Activated naive CD8-positive, alpha-beta T cell treated with anti-CD3 and anti-CD28 coated beads for 36 hours (primary cell): Measurements from ENCODE around the gene RGS3. TPM values are rescaled to one million over a fixed set of nuclear protein-coding genes. Genes with fewer than 3 reads are reported as not detected.

Source experiments
- DNase-seq: peaks from one replicate; pipeline ENCODE4 v3.0.0; 2021
- H3K27ac Mint-ChIP-seq: one replicate; pipeline ENCODE4 v1.8.0; 2022; ENCODE audit warnings: mild to moderate bottlenecking, moderate library complexity, mixed read lengths
- H3K27me3 Mint-ChIP-seq: one replicate; pipeline ENCODE4 v1.8.0; 2022; ENCODE audit warnings: mild to moderate bottlenecking, mixed read lengths
- H3K36me3 Mint-ChIP-seq: one replicate; pipeline ENCODE4 v1.8.0; 2021; ENCODE audit warnings: mild to moderate bottlenecking, mixed read lengths
- H3K4me1 Mint-ChIP-seq: one replicate; pipeline ENCODE4 v1.8.0; 2021; ENCODE audit warnings: mixed read lengths
- H3K4me3 Mint-ChIP-seq: one replicate; pipeline ENCODE4 v1.8.0; 2022; ENCODE audit warnings: mild to moderate bottlenecking, moderate library complexity, mixed read lengths
- H3K9me3 Mint-ChIP-seq: one replicate; pipeline ENCODE4 v1.8.0; 2022; ENCODE audit warnings: mixed read lengths
- total RNA-seq, 2 experiments: library from RNA; stranded (reverse); gene quantifications; one replicate each; pipeline ENCODE4 v1.2.3, GENCODE V29; 2021

Gene RGS3
- total RNA-seq, 2 experiments from 2014 or later: 61.7 to 65.0 TPM

DNA sequence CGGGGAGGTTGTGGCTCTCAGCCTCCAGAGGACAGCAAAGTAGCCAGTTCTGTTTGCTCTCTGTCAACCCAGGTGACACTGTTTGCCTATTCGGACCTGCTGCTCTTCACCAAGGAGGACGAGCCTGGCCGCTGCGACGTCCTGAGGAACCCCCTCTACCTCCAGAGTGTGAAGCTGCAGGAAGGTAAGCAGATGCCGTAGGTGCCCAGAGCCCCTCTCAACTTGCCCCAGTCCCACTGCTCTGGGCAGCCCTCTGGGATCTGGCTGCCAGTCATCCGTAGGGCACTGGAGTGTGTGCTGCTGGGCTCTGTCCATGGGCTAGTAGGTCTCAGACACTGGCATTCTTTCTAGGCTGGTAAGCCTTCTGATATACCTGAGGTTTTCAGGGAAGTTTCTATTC is 59.3 kb downstream of the RGS3 start:
- peak overlapping the region; percentile 71 for H3K4me3 Mint-ChIP-seq
- DNase-seq: no peak
- H3K4me1 Mint-ChIP-seq: peaks cover 85% of the 10 kb centered on the region
- no peaks in the 10 kb centered on the region for H3K9me3 Mint-ChIP-seq
- peaks cover 88% of the 10 kb centered on the region for H3K36me3 Mint-ChIP-seq
- no peaks in the 10 kb centered on the region for H3K27me3 Mint-ChIP-seq
- peak overlapping the region; percentile 82 for H3K27ac Mint-ChIP-seq

DNA sequence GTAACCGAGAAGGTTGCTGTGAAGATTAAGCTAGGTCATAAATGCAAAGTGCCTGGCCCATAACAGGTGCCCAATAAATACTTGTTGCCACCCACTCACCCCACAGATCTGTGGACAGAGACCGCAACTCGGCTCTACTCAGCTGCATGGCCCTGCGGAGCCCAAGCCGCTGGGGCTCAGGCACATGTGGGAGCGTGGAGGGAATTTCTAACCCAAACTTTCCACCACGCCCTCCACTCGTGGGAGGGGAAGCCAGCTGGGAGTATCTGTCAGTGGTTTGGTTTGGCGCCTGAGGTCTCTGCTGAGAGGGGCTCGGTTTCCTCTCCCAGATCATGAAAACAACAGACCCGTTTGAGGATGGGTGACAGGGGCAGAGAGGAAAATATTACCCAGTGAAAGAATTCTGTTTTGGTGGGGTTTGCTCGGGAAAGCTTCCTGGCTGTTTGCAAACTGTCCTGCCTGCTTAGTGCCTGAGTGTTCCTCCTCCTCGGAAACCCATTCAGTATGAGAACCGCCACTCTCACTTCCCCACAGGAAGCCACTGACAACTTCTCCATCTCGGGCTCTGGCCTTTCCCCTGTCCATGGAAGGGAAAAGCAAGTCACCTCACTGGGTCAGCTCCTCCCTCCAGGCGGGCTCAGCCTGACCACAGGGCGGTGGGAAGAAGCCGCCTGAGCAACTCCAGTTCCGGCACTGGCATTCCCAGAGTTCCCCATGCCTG is 60.1 kb downstream of the RGS3 start:
- Mint-ChIP-seq H3K9me3 (no peaks in the 10 kb centered on the region), H3K27me3 (no peaks in the 10 kb centered on the region), H3K36me3 (peaks cover 83% of the 10 kb centered on the region), H3K27ac (peak overlapping the region; percentile 82), H3K4me1 (peaks cover 85% of the 10 kb centered on the region), H3K4me3 (peak overlapping the region; percentile 71)
- peak; percentile 88 for DNase-seq

DNA sequence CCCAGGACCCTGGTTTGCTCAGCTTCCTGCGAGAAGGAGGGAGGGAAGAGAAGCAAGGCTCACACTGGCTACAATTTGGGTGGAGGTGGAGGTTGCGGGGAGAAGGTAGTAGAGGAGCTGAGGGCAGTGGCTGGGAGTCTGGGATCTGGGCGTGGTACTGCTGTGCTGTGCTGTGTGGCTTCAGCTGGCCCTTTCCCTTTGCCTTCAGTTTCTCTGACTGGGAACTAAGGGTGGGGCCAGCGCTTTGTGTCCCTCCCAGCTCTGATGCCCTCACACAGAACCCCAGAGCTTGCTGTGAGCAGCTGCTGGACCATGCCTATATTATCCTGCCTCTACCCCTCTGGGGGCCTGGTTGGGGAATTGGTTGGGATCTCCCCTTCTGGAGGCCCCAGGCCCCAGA is 60.9 kb downstream of the RGS3 start:
- H3K27ac Mint-ChIP-seq: peak overlapping the region; percentile 82
- no peak for DNase-seq
- peaks cover 83% of the 10 kb centered on the region for H3K4me1 Mint-ChIP-seq
- H3K4me3 Mint-ChIP-seq: peak overlapping the region; percentile 71
- H3K27me3 Mint-ChIP-seq: no peaks in the 10 kb centered on the region
- no peaks in the 10 kb centered on the region for H3K9me3 Mint-ChIP-seq
- H3K36me3 Mint-ChIP-seq: peaks cover 79% of the 10 kb centered on the region

DNA sequence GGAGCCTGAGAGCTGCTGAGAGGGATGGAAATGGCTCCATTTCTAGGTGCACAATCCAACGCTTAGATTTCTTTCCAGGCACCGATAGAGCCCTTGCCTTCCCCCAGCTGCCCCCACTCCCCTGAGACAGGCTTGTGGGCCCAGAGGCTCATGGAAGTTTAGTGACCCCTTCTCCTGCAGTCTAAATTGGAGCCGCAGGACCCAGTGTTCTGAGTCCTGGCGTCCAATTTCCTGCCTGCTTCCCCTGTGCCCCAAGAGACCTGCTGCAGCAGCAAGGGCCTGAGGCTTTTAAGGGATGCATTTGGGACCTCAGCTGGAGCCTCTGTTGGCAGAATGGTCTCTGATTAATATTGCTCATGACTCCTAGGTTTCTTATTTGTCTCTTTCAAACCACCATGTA is 61.7 kb downstream of the RGS3 start:
- no peaks in the 10 kb centered on the region for H3K27me3 Mint-ChIP-seq
- H3K36me3 Mint-ChIP-seq: peaks cover 76% of the 10 kb centered on the region
- H3K4me3 Mint-ChIP-seq: peak overlapping the region; percentile 10
- H3K27ac Mint-ChIP-seq: no peak overlapping the region
- no peaks in the 10 kb centered on the region for H3K9me3 Mint-ChIP-seq
- H3K4me1 Mint-ChIP-seq: peaks cover 76% of the 10 kb centered on the region
- no peak for DNase-seq

DNA sequence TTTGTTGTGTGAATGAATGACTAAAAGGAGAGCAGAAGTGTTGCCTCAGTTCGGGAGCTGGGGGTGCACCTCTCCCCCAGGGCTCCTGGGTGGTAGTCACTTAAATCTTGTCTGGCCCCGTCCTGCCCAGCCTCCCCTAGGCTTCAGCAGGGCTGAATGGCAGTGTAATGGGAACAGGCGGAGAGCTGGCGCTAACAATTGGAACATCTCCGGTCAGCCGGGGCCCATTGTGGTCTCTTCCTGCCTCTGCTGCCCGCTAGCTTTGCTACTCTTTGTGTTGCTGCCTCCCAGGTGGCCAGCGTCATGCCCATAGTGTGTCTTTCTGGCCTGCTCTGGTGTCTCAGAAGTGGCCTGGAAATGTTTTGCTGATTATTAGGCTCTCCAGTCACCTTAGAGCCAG is 62.3 kb downstream of the RGS3 start:
- peaks cover 74% of the 10 kb centered on the region for H3K36me3 Mint-ChIP-seq
- DNase-seq: no peak
- H3K9me3 Mint-ChIP-seq: no peaks in the 10 kb centered on the region
- H3K27me3 Mint-ChIP-seq: no peaks in the 10 kb centered on the region
- H3K4me3 Mint-ChIP-seq: peak overlapping the region; percentile 22
- peaks cover 76% of the 10 kb centered on the region for H3K4me1 Mint-ChIP-seq
- H3K27ac Mint-ChIP-seq: peak overlapping the region; percentile 42

DNA sequence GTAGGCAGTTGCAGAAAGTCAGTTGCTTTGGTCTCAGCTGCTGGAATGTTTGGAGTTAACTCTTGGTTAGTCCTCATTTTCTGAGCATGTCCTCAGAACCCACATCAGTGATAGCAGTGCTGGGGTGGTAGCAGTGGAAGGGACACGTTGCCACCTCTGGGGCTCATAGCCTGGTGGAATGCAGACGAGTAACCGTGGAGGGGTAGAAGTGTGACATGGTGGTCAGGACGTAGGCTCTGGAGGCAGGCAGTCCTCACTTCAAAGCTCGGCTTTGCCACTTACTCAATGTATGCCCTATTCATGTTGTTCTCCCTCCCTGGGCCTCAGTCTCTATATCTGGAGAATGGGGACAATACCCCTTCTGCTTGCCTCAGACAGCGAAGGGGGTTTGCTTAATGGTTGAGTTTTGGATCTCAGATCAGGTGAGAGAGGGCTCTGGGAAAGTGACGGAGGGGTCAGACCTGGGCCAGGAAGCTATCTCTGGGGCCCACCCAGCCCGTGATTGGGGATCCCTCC is 62.8 kb downstream of the RGS3 start:
- Mint-ChIP-seq H3K27ac (peak overlapping the region; percentile 42), H3K4me3 (peak overlapping the region; percentile 22), H3K27me3 (no peaks in the 10 kb centered on the region), H3K9me3 (no peaks in the 10 kb centered on the region), H3K4me1 (peaks cover 78% of the 10 kb centered on the region), H3K36me3 (peaks cover 73% of the 10 kb centered on the region)
- no peak for DNase-seq

DNA sequence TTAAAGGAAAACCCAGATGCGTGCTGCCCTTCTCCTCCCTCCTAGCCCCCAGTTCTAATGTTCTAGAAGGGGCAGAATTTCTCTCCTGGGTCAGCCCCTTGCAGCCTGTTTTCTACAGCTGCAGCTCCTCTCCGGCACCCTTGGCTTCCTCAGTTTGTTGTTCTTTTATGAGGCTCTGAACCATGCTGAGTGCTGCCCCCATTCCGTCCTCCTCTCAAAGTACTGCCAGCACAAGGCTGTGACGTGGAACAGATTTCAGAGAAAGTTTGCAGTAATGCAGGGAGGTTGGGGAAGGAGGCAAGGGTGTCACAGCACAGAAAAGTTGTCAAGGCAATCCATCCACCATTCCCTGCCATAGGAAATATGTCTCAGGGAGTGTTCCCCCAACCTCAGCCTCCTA is 63.3 kb downstream of the RGS3 start:
- Mint-ChIP-seq H3K9me3 (no peaks in the 10 kb centered on the region), H3K4me1 (peaks cover 76% of the 10 kb centered on the region), H3K27me3 (no peaks in the 10 kb centered on the region), H3K27ac (peak overlapping the region; percentile 71), H3K4me3 (peak overlapping the region; percentile 22), H3K36me3 (peaks cover 73% of the 10 kb centered on the region)
- DNase-seq: no peak

DNA sequence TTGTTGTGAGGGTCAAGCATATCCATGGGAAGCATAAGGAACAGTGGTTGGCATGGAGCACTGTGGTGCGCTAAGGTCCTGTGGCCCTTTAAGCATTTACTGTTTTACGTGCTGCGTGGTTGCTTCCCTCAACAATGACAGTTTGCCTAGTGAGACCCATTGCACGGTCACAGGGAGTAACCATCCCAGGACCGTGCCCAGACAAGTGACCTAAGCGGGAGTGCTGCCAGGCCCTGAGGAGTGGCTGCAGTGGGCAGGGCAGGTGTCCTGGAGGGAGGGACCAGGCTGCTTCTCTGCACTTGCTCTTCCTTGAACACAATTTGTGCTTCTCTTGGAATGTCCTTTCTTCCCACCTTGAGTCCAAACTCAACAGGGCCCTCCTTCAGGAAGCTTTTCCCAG is 64.6 kb downstream of the RGS3 start:
- Mint-ChIP-seq H3K27ac (no peak overlapping the region), H3K27me3 (no peaks in the 10 kb centered on the region), H3K4me3 (no peak overlapping the region), H3K9me3 (no peaks in the 10 kb centered on the region), H3K4me1 (peaks cover 64% of the 10 kb centered on the region), H3K36me3 (peaks cover 64% of the 10 kb centered on the region)
- no peak for DNase-seq

DNA sequence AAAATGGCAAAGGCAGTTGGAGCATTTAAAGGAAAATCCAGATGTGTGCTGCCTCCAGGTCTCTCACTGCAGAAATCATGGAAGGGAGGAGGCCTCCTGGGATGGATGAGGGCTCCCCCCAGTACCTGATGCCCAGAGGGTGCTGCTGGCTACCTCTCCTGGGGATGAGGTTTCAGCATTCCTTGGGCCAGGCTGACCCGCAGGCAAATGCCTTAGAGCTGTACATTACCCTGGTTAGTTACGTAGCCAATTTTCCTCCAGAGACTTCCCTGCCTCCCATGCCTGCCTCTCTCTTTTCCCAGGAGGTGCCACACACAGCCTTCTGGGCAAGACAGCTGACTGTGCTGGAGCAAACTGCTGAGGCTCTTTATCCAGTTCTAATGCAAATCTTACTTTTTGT is 65.3 kb downstream of the RGS3 start:
- peaks cover 63% of the 10 kb centered on the region for H3K36me3 Mint-ChIP-seq
- H3K4me3 Mint-ChIP-seq: no peak overlapping the region
- DNase-seq: no peak
- peaks cover 57% of the 10 kb centered on the region for H3K4me1 Mint-ChIP-seq
- H3K9me3 Mint-ChIP-seq: no peaks in the 10 kb centered on the region
- H3K27me3 Mint-ChIP-seq: no peaks in the 10 kb centered on the region
- H3K27ac Mint-ChIP-seq: no peak overlapping the region

DNA sequence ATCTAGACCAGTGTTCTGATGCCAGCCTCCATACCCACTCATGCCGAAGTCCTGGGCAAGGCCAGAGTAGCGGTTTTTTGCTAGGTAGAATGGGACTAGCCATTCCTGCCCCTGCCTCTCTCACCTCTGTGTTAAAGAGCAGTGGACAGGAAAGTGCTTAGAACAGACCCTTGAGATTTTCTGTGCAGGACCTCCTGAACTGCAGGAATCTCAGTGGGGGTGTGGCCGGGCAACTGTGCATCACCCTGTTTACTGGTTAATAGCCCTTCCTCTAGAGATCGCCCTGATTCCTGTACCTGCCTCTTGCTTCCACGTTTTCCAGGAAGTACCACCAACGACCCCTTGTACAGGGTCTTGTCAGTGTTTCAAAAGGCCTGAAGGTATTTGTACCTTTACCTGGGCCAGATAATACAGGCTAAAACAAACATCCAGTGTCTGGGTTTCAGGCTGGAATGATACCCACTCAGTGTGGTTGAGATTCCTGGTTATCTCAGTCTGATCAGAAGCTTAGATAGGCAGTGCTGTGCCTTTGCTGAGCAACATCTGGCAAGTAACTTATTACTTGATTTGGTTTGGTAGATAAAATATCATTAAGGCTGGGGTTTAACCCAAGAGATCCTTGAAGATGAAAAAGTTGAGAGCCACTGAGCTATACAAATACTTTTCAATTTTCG is 65.9 kb downstream of the RGS3 start:
- H3K27me3 Mint-ChIP-seq: no peaks in the 10 kb centered on the region
- no peak for DNase-seq
- H3K4me1 Mint-ChIP-seq: peaks cover 51% of the 10 kb centered on the region
- no peaks in the 10 kb centered on the region for H3K9me3 Mint-ChIP-seq
- H3K27ac Mint-ChIP-seq: no peak overlapping the region
- peaks cover 57% of the 10 kb centered on the region for H3K36me3 Mint-ChIP-seq
- no peak overlapping the region for H3K4me3 Mint-ChIP-seq

DNA sequence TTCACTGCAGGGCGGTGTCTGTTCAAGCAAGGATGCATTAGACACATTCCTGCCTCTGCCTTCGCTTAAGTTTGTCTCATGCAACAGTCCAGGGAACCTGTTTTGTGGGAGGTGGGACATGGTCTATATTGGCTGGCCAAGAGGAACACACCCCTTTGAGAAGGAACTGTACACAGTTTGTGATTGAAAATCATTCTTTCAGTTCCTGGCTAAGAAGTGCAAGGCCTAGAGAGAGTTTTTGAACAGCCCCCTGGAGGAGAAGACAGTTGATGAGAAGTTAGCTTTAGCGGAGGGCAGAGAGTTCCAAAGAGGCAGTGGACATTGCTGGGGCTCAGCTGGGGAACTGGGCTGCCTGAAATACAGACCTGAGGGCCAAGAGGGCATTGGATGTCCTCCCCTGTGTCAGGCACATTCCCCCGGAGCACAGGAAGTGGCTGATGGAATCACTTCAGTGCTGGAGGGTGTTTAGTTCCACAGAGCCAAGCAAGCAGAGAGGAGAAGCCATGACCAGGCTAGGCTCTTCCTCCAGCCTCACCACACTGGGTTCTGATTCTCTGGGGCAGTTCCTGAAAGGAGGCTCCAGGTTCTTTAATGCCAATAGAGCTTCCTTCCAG is 66.6 kb downstream of the RGS3 start:
- H3K27ac Mint-ChIP-seq: no peak overlapping the region
- peaks cover 52% of the 10 kb centered on the region for H3K36me3 Mint-ChIP-seq
- no peak for DNase-seq
- H3K4me3 Mint-ChIP-seq: no peak overlapping the region
- H3K27me3 Mint-ChIP-seq: no peaks in the 10 kb centered on the region
- H3K9me3 Mint-ChIP-seq: no peaks in the 10 kb centered on the region
- H3K4me1 Mint-ChIP-seq: peaks cover 44% of the 10 kb centered on the region

DNA sequence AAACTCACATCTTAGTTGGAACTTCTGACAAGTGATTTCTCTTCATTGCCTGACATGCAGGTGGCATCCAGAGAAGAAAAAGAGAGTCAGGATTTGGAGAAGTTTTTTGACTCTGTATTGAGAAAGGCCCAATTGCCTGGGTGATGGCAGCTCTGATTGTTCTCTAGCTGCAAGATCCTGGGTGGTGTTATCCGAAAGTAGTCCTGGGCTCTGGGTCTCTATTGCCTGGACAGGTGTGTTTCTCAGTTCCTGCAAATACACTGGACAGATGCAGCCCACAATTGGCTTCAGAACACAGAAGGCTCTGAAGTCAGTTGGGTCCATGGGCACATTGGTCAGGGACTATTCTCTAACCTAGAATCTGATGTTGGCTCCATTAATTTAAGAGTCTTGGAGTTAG is 67.4 kb downstream of the RGS3 start:
- peaks cover 45% of the 10 kb centered on the region for H3K36me3 Mint-ChIP-seq
- H3K4me1 Mint-ChIP-seq: peaks cover 40% of the 10 kb centered on the region
- no peak overlapping the region for H3K4me3 Mint-ChIP-seq
- H3K27ac Mint-ChIP-seq: no peak overlapping the region
- DNase-seq: no peak
- no peaks in the 10 kb centered on the region for H3K27me3 Mint-ChIP-seq
- H3K9me3 Mint-ChIP-seq: no peaks in the 10 kb centered on the region

DNA sequence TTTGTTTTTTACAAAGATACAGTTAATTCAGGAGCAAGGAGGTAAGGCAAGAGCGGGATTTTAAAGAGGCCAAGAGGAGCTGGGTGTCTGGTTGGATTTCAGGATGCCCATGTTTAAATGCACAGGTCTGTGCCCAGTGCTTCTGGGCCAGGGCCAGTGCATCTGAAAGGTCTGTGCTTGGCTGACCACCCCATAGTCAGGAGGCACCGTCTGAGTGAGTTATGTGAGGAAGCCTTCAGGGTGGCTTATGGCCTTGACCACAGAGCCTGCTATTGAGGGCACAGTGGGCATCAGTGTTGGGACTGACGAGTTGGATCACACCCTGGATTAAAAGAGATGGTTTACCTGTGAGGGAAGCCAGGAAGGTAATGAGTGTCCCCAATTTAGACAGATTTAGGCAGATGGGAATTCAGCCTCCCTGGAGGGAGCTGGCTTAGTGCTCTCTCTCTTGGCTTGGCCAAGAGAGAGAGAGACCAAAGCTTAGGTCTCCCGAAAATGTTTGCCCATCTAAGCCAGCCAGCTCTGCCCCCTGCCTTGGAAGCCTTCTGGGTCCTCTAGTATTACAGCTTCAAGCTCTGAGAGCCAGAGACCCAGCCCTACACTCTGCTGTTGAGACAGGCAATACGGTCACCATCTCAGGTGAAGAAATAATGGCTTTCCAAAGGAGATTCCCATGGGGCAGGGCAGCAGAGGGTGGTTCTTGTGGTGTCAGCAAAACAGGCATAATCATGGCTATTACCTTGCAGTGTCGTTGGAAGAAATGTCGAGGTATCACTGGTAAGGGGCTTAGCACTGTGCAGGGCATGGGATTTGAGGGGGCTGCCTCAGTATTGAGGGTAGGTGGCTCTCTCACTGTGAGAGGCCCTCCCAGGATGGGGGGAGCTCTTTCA is 68.6 kb downstream of the RGS3 start:
- Mint-ChIP-seq H3K9me3 (no peaks in the 10 kb centered on the region), H3K36me3 (peaks cover 41% of the 10 kb centered on the region), H3K27me3 (no peaks in the 10 kb centered on the region), H3K4me1 (peaks cover 29% of the 10 kb centered on the region), H3K27ac (peak overlapping the region; percentile 42), H3K4me3 (no peak overlapping the region)
- no peak for DNase-seq

DNA sequence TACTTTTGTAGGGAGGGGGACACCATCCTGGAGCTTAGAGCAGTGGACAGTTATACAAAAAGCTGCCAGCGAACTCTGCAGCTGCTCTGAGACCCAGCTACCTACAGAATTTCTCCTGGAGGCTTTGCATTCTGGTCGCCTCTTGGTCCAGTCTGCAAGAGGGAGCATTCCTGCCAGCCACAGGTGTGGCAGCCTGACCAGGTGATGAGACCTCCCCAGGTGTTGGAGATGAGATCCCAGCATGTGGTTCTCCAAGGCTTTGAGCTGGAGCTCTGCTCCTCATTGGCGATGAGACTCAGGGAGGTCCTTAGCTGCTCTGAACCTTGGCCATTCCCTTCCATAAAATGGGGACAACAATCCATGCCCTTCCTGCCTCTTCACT is 69.3 kb downstream of the RGS3 start:
- DNase-seq: no peak
- H3K9me3 Mint-ChIP-seq: no peaks in the 10 kb centered on the region
- no peak overlapping the region for H3K4me3 Mint-ChIP-seq

More for the DNA sequence above, 69.3 kb downstream of the RGS3 start:
- peaks cover 23% of the 10 kb centered on the region for H3K4me1 Mint-ChIP-seq
- no peak overlapping the region for H3K27ac Mint-ChIP-seq
- H3K27me3 Mint-ChIP-seq: no peaks in the 10 kb centered on the region
- H3K36me3 Mint-ChIP-seq: peaks cover 39% of the 10 kb centered on the region
